ENCODE measurements around the gene C10orf120.

C10orf120 gene

DNA sequence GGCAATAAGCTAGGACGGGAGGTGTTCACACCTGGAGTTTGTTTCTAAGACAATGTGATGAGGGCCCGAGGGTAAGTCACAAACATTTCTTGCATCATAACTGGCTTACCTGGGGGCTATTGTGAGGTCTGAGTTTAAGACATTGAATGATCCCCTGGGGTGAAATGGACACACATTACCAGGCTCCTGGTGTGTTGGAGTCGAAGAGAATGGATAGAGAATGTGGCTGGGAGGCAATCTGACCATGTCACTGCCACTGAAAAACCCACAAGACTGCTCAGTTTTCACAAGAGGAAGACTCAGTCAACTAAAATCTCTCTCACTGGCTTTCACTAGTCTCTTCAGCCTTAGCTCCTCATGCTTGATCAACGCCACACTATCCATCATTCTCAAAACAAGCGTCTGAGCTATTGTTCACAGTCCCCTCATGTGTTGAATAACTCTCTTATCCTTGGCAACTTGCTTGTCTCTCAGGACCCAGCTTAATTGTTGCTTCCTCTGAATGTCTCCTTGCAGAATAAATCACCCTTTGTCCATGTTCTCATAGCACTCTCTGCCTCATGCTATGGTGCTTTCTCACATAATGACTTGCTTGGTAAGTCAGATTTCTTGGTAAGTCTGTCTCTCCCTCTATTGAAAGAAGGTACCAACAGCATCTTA lies at the start of gene C10orf120:
TSS of gene C10orf120 (minus strand) at position 51 of the 660 bp plus-strand sequence. CDS start 56 bp downstream, outside the sequence.
- DNase-seq (ENCODE audit: low read depth), result no peak
- H3K4me3 ChIP-seq (ENCODE audit: low read depth, low read length), result no peak within 1 kb of the TSS

DNA sequence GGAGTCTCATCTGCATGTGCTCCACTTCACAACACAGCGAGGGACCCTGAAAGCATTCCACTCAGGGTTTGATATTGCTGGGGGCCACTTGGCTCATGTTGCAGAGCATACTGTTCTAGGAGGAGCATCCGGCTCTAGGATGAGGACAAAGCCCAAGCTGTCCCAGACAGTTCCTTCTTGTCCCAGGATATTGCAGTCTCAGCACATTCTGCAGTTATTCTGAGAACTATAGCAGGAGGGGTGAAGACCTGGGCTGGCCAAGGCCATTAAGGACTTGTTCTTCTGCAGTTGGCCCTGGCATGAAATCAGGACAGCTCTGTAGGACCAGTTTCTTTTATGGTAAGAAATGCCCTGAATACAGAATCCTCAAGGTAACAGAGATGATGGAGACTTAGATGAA lies 48.9 kb upstream of the C10orf120 start:
- H3K4me3 ChIP-seq (ENCODE audit: low read depth, low read length), result no peak overlapping the region
- no peak for DNase-seq (ENCODE audit: low read depth)

DNA sequence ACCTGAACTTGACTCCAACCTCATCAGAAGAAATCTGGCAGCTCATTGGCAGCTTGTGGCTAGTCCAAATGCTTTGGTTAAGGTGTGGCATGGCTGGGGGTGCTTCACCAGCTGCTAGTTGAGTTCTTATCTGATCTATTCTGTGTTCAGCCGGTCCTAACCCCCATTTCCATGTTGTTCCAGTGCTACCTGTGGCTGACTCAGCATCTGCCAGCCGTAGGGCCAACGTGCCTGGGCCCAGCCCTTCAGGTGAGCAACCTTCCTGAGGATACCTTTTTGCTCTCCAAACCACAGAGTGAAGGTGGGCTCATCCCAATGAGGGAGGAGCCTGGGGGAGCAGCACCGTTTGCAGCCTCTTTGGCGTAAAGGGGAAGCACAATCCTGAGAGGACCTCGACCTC lies 46.8 kb upstream of the C10orf120 start:
- H3K4me3 ChIP-seq (ENCODE audit: low read depth, low read length), result no peak overlapping the region
- no peak for DNase-seq (ENCODE audit: low read depth)

DNA sequence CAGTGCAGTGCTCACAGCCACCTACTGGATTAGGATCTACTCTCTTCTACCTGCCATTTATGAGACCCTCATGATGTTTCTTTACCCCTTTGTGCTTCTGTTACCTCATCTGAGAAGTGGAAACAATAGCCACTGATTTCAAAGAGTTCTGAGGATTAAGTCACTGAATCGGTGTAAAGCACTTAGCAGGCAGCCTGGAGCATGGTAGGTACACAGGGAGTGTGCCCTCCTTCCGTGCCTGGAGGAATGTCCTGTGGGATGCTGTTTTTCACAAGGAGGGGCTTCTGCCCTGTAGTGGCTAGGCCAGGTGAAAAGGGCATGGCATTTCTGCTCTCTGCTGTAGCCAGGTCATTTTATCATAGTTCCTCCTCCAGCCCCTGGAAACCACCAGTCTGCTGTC lies 44.6 kb upstream of the C10orf120 start:
- DNase-seq (ENCODE audit: low read depth), result no peak
- H3K4me3 ChIP-seq (ENCODE audit: low read depth, low read length), result no peak overlapping the region

DNA sequence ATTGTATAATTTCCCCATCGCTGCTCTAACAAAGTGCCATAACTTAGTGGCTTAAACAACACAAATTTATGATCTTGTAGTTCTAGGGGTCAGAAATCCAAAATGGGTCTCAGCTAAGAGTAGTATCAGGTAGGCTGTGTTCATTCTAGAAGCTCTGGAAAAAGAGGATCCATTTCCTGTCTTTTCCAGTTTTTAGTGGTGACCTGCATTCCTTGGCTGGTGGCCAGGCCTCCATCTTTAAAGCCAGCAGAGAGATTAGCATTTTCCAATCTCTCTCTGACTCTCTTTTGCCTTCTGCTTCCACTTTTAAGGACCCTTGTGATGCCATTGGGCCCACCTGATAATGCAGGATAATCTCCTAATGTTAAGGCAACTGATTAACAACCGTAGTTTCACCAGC lies 41.0 kb upstream of the C10orf120 start:
- H3K4me3 ChIP-seq (ENCODE audit: low read depth, low read length), result no peak overlapping the region
- DNase-seq (ENCODE audit: low read depth), result no peak

DNA sequence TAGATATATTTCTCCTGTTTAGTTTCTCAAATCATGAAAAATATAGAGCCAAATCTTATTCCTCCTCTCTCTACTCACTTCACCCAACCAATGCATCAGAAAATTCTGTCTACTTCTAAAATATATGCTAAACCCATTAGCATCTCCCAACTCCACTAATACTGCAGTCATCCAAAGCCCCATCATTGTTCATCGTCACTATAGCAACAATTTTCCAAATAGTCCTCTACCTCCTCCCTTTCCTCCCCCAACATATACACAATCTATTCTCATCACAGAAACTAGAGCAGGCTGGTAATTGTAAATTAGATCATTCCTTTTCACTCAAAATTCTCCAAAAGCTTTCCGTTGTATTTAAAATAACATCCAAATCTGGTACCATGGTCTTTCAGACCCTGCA lies 38.4 kb upstream of the C10orf120 start:
- DNase-seq (ENCODE audit: low read depth), result no peak

DNA sequence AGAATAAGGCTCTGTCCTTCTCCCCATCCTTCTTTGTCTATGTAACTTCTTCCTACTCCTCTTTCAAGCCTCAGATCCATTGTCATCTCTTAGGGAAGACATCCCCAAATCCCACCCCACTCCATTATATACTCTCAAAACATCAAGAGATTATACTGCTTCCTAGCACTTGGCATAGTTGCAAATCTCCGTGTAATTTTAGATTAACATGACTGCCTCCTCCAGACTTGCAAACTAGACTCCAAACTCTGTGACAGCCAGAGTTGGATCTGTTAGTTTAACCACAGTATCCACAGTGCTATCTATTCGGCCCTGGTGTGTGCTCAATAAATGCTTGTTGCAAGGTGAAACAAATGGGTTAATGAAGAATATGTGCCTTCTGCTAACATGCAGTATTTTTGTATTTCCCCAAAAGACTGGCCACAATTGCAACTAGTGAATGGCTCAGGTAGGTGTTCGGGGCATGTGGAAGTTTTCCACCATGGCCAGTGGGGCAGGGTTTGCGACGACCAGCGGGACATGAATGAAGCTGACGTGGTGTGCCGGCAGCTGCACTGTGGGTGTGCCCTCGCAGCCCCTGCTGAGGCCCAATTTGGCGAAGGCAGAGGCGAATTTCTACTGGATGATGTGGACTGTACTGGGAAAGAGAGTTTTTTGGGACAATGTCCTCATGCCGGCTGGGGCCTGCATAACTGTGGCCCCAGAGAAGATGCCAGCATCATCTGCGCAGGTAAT lies 34.5 kb upstream of the C10orf120 start:
- no peak for DNase-seq (ENCODE audit: low read depth)

More for the DNA sequence above, 38.4 kb upstream of the C10orf120 start:
- no peak overlapping the region for H3K4me3 ChIP-seq (ENCODE audit: low read depth, low read length)

DNA sequence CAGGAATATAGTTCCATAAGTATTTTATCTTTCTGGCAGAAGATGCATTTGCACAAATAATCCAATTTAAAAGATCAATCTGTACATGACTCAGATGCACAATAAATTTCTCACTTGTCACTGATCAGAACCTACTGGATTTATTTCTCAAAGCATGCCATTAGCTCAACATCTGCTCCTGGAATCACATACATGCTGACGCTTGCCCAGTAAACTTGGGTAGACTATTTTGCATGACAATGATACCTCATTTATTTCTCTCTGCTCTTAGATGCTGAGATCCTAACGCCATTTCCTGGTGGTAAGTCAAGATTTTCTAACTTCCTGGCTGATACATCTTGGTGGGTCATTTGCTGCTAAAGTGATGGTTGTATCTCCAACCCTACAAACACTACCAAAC lies 33.8 kb upstream of the C10orf120 start:
- no peak for DNase-seq (ENCODE audit: low read depth)

More for the DNA sequence above, 34.5 kb upstream of the C10orf120 start:
- no peak overlapping the region for H3K4me3 ChIP-seq (ENCODE audit: low read depth, low read length)

DNA sequence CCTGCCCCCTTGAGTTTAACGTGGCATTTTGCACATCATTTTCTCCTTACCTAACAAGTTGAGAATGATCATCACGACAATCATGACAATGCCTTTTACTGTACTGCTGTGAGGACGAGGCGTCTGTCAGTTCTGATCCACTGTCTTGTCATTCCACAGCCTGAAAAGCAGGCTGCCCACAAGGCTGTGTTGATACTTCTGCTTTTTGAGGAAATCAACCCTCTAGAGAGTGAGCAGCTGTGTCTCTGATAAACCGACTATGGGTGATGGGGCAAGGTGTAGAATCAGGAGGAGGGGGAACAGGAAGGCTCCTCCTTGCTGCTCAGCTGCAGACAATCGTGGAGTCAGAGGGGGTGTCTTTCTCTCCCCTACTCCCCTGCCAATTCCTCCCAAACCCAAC lies 30.6 kb upstream of the C10orf120 start:
- no peak overlapping the region for H3K4me3 ChIP-seq (ENCODE audit: low read depth, low read length)
- no peak for DNase-seq (ENCODE audit: low read depth)

More for the DNA sequence above, 33.8 kb upstream of the C10orf120 start:
- H3K4me3 ChIP-seq (ENCODE audit: low read depth, low read length), result no peak overlapping the region

DNA sequence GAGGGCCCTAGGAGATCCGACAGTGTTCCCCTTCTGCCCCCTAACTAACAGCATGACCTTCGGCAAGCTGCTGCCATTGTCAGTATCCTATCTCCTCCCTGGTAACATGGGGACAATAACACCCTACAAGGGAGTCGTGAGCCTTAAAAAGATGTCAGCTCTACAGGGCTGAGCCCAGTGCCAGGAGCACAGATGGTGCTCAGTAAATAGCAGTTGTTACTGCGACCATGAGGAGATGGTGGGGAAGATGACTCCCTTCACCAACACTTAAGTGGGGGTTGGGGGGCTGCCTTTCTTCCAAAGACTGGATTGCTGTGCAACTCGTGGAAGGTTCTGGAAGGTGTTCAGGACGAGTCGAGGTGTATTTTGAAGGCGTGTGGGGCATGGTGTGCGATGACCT lies 29.5 kb upstream of the C10orf120 start:
- no peak for DNase-seq (ENCODE audit: low read depth)
- no peak overlapping the region for H3K4me3 ChIP-seq (ENCODE audit: low read depth, low read length)

DNA sequence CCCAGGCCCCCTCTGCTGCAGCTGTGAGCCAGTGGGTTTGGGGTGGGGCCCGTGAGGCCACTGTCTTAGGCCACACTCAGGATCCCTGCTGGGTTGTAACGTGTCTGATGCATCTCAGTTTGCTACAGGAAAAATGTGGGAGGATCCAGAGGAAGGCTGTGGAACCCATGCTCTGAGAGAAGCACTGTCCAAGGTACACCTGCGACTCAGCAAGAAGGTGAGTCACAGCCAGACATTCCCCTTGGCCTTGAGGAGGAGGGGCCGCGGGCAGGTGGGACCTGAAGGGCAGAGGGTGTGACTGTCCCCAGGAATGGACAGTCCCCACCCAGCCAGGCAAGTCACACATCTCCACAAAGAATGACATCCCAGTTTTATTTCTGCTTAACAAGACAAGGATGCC lies 27.8 kb upstream of the C10orf120 start:
- DNase-seq (ENCODE audit: low read depth), result no peak
- no peak overlapping the region for H3K4me3 ChIP-seq (ENCODE audit: low read depth, low read length)

DNA sequence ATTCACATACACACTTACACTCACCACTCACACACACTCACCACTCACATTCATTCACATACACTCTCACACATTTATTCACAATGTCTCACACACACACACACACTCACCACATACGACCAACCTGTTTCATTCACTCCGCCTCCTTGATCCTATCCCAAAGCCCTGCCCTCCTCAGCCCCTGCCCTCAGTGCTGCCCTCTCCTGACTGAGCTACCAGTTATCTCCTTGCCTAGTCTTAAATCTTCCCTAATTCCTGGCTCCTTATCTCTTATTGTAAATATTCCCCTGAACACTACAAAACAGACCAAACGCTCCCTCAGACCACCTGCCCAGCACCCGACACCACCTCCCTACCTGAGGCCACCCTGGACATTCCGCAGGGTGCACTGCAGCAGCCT lies 26.1 kb upstream of the C10orf120 start:
- H3K4me3 ChIP-seq (ENCODE audit: low read depth, low read length), result no peak overlapping the region
- no peak for DNase-seq (ENCODE audit: low read depth)

DNA sequence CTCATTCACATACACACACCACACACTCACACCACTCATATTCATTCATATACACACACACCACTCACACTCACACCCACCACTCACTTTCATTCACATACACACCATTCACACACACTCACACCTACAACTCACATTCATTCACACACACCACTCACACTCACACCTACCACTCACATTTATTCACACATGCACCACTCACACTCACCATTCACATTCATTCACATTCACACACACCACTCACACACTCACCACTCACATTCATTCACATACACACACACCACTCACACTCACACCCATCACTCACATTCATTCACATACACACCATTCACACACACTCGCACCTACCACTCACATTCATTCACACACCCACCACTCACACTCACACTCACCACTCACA lies 25.4 kb upstream of the C10orf120 start:
- DNase-seq (ENCODE audit: low read depth), result no peak
- no peak overlapping the region for H3K4me3 ChIP-seq (ENCODE audit: low read depth, low read length)

DNA sequence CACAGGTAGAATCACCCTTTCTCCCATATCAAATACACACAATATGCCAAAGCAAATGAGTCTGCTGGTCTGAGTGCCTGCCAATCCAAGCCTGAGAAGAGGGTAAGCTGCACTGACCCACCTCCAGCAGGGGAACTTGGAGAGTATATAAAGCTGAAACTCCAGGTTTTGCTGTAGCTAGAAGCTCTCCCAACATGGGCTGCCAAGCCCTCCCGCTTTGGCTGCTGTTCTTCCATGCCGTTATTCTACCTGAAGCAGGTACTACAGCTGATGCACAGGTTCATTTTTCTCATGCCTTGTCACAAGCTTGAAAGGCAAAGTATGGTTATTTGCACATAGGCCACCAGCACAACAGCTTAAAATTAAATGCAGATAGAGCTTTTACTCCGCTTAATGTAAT lies 21.5 kb upstream of the C10orf120 start:
- no peak for DNase-seq (ENCODE audit: low read depth)
- no peak overlapping the region for H3K4me3 ChIP-seq (ENCODE audit: low read depth, low read length)

DNA sequence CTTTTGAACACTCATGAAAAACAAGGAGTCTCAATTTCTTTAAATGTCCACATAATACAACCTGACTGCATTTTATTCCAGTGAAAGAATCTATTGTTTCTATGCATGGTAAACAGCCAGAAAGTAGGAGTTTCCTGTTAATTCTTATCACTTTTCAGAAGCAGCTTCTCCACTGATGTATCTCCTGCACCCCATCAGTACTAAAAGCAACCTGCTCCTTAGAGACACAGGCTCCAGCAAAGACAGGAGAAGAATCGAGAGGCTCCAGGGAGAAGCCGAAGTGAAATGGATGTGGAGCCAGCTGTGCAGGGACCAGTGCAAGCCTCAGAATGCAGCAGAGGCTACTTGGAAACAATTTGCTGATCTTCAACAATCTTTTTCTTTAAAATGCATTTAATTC lies 16.4 kb upstream of the C10orf120 start:
- H3K4me3 ChIP-seq (ENCODE audit: low read depth, low read length), result no peak overlapping the region
- no peak for DNase-seq (ENCODE audit: low read depth)

DNA sequence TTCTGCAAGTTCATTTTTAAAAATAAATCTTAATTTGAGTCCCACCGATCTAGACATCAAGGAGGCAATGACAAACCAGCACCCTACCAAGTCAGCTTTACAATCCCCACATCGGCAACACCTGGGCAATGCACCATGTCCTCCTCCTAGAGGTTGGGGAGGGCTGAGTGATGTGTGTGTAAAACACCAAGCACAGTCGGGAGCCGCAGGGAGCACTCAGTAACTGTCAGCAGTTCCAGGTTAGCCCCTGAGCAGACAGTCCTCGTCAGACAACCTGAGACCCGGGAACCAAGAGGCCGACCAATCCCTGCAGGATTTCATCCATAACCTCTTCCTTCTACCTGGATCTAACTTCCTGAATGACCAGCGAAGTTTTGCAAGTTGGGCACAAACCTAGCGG lies 15.9 kb upstream of the C10orf120 start:
- no peak overlapping the region for H3K4me3 ChIP-seq (ENCODE audit: low read depth, low read length)
- no peak for DNase-seq (ENCODE audit: low read depth)

DNA sequence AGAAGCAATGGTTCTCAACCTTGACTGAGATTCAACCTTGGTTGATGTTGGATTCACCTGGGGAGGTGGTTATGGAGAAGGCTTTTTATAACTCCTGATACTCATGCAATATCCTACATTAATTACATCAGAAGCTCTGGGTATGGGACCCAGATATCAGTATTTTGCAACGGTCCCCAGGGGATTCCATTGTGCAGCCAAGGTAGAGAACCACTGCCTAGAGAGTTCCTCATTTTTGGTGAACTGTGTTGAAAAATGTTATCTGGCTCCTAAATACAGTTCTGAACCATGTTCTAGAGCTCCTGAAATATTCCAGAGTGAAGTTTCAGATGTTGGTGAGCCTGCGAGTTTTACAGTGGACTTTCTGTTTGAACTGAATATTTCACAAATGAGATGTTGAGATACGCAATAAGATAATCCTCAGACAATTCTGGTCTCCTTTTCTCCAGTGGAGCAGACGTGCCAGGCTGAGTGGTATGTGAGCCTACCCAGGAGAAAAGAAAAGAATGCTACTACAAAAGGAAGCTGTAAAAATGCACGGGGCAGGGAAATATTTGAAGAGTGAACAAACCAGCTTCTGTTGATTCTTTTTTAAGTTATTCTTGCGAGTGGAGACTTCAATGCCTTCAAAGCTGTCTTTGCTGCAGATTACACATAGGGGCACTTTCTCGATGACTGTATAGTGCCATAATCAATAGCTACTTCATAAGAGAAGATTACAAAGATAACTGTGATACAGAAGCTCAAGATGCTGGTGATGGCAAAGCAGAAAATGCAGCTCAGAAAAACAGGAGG lies 13.6 kb upstream of the C10orf120 start:
- no peak overlapping the region for H3K4me3 ChIP-seq (ENCODE audit: low read depth, low read length)
- DNase-seq (ENCODE audit: low read depth), result no peak

DNA sequence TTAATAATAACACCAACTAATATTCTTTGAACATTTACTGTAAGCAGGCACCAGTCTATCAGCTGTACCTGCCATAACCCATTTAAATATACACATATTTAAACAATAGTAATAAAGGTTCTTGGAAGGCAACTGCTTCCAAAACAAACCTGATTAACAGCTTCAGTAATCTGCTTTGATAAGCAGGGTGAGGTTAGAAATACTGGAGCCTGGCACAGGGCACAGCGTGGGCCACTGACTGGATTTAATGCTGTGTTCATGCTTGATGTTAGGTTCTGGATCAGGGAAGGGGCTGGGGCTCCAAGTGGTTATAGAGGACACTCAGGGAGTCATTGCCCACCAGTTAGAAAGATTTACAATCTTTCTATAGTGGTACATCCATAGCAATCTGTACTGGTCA lies 10.9 kb upstream of the C10orf120 start:
- DNase-seq (ENCODE audit: low read depth), result no peak

DNA sequence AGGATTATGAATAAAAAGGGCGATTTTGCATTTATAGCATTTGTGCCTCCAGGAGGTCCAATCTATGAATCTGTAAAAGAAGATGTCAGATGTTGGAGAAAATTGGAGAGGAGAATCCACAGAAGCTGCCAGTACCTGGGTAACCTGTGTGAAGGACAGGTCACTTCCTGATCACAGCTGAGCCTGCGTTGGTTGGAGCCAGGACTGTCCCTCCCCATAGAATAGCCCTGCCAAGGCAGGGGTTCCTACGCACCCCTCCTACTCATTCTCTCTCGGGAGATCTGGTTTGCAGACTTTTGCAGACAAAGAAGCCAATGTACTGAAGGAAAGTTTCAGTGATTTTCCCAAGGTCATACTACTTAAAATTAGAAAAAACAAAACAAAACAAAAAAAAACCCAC lies 10.3 kb upstream of the C10orf120 start:
- H3K4me3 ChIP-seq (ENCODE audit: low read depth, low read length), result no peak overlapping the region
- no peak for DNase-seq (ENCODE audit: low read depth)

More for the DNA sequence above, 10.9 kb upstream of the C10orf120 start:
- H3K4me3 ChIP-seq (ENCODE audit: low read depth, low read length), result no peak overlapping the region

DNA sequence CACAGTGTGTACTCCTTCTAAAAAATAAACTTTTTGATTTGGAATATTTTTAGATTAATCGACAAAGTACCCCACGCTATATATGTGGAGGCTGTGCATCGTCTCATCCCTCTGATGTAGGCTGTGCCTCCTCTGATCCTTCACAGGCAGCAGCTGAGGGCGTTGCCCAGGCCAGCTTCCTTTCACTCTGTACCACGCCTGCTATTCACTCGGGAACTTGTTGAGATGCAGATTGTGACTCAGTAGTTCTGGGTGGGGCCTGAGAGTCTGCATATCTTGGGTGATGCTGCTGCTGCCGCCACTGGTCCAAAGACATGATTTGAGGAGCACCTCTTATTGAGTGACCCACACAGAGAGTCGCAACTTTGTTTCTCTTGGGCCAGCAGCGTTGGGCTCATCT lies 7.9 kb upstream of the C10orf120 start:
- DNase-seq (ENCODE audit: low read depth), result no peak
- no peak overlapping the region for H3K4me3 ChIP-seq (ENCODE audit: low read depth, low read length)

All from skeletal muscle cell (primary cell).